Measurements from ENCODE around the gene ABHD4.

GRCh38 chr14:22614240-22614799, 16.2 kb downstream of the ABHD4 start:
- TF ChIP-seq HDAC2 (IDR thresholded peaks at IDR 0.05) (no peak), EP300 (IDR thresholded peaks at IDR 0.05; ENCODE audit: borderline replicate concordance in 1 of 2, control insufficient read depth in 1 of 2, low read depth in 2 of 2, low read length in 2 of 2) (no peak), ZBED1 (IDR thresholded peaks at IDR 0.05; ENCODE audit: borderline replicate concordance) (no peak)
